Tongue (tissue), 3 donors: ENCODE measurements around the gene VEZT. TPM values are rescaled to one million over a fixed set of nuclear protein-coding genes. Genes with fewer than 3 reads are reported as not detected.
"Not testable (repeated sequence)": the region's sequence is repeated elsewhere in the genome, so short reads cannot be mapped to it uniquely, and the experiment has no call there.

ENCODE experiments used
- DNase-seq: peaks from one replicate; pipeline ENCODE4 v3.0.0-alpha.2; 2015
- small RNA-seq: library from RNA; depleted of rRNA; stranded (forward); fragments of <200 nt; gene quantifications from one replicate; pipeline ENCODE3, GENCODE V24; 2014; ENCODE audit warnings: low replicate concordance
- total RNA-seq: library from RNA; depleted of rRNA; stranded (reverse); fragments of >200 nt; gene quantifications from one replicate; pipeline ENCODE4 v1.2.3, GENCODE V29; 2014

Gene VEZT
- total RNA-seq, 1 donor from 2014 or later, result 154 TPM

DNA sequence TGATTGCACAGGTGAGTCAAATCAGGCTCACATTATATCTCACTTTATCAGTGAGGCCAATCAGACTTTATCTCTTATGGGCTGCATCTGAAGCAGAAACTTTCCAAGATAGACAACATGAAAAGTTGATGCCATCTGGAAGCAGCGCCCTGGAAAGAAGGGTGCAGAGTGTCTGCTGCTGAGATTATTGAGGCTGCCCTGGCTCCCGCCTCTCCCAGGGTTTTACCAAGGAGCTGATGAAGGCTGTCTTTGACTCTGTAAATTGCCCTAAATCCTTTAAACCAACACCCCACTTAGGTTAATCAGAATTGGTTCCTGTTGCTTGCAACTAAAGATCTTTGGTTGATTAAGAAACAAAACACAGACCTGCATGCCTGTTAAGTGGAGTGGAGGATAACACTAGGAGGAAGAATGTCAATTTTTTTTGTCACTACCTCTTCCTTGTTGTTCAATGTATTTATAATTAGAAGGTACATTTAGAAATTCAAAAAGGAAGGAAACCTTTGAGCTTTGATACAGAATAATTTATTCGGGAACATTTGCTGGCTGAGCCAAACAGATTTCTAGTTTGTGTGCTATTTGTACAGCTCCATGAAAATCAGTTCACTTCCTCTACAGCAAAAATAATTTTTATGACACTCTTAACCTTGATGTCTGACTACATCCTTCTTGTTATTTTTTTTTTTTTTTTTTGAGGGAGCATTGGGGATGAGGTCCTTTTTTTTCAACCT lies 104.1 kb downstream of the VEZT start:
- no peak for DNase-seq

DNA sequence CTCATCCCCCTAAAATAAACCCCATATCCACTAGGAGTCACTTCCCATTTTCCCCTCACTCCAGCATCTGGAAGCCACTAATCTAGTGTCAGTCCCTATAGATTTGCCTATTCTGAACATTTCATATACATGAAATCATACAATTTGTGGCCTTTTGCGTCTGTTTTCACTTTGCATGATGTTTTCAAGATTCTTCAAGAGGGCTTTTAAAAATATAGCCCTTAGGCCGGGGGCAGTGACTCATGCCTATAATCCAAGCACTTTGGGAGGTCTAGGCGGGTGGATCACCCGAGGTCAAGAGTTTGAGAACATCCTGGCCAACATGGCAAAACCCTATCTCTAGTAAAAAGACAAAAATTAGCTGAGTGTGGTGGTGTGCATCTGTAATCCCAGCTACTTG lies 104.7 kb downstream of the VEZT start:
- DNase-seq, result no peak

DNA sequence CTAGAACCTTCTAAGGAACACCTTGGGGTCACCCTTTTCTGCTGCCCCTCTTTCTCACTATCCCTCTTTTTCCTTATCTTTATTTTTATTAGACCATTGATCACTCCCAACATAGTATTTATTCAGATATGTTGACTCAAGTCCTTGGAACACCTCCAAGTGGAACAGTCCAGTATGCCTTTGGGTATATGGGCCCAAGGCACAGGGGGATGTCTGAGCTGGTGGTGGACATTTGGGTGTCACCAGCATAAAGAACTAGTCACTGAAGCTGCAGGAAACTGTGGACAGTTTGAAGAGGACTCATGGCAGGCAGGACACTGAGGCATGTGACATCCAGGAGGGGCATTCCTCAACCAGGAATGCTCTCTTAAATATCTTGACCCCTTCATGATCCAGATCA lies 105.6 kb downstream of the VEZT start:
- no peak for DNase-seq

DNA sequence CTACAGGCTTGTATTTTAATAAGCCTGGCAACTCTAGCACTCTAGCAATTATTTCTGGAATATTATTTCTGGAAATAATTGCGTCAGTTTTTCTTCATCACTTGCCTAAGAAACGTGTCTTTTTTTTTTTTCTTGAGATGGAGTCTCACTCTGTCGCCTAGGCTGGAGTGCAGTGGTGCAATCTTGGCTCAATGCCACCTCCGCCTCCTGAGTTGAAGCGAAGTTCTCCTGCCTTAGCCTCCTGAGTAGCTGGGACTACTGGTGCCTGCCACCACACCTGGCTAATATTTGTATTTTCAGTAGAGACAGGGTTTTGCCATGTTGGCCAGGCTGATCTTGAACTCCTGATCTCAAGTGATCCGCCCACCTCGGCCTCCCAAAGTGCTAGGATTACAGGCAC lies 106.6 kb downstream of the VEZT start:
- not testable (repeated sequence) for DNase-seq

DNA sequence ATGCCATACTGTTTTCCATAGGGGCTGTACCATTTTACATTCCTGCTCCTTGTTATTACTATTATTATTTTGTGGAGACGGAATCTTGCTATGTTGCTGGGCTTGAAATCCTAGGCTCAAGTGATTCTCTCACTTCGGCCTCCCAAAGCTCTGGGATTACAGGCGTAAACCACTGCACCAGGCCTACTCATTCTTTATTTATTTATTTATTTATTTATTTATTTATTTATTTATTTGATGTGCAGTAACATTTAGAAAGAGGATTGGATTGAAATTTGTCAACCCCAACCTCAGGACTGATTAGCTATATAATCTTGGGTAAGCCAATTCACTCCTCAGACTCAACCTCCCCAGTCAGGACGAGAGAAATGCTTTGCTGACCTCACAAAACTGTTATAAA lies 107.9 kb downstream of the VEZT start:
- no peak for DNase-seq

DNA sequence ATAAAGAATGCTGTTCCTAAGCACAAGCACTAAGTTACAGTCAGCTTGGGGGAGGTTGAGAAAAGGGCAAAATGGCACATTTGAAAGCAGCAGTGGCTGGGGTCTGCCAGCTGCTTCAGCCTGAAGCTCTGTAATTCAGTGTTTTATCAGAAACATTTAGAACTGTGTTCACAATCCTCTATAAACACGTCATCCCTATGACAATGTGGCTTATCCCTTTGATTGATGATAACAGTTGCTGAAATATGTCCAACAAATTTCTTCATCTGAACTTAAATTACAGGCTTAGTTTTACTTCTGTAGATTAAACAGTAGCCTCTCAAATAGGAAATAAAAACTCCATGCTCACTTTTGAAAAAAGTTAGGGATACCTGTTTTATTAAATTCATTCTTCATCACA lies 108.8 kb downstream of the VEZT start:
- DNase-seq, result peak; percentile 64

DNA sequence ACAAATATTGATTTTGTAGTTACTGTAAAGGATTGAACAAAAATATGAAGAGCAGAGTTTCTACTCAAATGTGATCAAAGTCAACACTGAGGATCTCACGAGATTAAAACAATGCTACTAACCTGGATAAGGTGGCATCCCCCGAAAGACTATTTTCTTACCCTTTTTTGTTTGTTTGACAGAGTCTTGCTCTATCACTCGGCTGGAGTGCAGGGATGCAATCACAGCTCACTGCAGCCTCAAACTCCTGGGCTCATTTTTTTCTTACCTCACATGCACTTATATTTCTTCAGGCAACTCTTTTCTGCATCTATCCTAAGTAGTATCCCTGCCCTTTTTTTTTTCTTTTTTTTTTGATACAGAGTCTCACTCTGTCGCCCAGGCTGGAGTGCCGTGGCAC lies 109.2 kb downstream of the VEZT start:
- DNase-seq, result no peak

DNA sequence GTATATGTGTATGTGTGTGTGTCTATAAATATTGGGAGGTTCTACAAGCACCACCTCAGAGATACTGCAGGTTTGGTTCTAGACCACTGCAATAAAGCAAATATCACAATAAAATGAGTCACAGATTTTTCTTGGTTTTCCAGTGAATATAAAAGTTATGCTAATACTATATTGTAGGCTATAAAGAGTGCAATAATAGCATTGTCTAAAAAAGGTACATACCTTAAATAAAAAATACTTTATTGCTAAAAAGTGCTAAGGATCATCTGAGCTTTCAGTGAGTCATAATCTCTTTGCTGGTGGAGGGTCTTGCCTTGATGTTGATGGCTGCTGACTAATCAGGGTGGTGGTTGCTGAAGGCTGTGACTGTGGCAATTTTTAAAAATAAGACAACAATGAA lies 111.1 kb downstream of the VEZT start:
- no peak for DNase-seq

DNA sequence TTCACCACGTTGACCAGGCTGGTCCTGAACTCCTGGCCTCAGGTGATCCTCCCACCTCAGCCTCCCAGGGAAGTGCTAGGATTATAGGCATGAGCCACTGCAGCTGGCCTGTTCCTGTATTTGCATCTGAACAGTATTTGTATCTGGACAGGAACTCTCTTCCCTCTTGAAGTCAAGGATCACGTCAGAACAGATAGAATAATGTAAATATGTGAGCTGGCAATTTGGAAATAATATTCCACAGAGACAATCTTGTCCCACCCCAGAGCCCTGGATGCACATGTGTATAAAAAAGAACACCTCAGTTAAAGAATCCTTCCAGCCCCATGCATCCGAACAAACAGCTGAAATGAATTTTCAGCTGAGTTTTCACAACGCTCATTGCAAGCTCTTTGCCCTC lies 118.3 kb downstream of the VEZT start:
- no peak for DNase-seq

DNA sequence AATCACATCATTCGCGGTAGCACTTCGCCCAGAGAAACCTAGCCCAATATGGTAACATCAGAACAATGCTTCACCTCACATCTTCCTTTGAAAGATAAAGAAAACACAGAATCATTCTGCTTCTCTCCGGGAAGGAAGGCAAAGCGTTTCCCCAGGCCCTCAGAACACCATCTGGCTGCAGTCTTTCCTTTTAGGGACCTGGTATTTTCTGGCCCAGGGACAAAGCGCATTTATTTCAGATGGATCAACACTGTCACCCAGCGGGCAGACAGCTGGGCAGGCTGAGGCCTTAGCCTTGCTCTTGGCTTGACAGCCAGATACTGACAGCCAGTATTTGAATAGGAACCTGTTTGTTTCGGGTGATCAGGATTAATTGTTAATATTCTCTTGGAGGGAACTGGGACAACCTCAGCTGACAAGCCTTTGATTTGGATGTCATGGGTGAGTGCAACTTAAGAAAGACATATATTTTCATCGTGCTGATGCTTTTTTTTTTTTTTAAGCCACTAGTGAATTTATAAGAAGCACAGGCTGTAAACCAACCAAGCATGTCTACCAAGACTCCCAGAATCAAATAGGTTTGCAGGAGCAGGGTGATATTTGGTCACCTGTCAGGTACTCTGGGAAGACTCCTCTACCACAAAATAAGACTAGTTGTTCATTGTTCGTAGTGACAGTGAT lies 118.9 kb downstream of the VEZT start:
- peak; percentile 96 for DNase-seq

DNA sequence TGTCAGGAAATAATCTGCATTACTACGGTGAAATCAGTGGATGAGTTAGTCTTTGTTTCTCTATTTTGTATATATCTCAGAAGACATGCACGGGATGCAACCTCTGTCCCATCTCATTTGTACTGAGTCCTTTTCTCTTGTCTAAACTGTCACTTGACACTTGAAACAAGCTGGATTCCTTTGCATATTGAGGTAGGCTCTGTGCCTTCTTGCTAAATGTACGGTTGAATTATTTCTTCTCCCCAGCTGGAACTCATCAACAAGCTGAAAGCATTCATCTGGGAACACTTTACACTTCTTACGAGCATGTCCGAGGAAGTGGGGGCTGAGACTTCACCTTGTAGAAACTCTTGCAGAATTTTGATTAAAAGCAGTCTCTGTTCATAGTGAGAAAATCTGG lies 119.5 kb downstream of the VEZT start:
- peak; percentile 70 for DNase-seq

DNA sequence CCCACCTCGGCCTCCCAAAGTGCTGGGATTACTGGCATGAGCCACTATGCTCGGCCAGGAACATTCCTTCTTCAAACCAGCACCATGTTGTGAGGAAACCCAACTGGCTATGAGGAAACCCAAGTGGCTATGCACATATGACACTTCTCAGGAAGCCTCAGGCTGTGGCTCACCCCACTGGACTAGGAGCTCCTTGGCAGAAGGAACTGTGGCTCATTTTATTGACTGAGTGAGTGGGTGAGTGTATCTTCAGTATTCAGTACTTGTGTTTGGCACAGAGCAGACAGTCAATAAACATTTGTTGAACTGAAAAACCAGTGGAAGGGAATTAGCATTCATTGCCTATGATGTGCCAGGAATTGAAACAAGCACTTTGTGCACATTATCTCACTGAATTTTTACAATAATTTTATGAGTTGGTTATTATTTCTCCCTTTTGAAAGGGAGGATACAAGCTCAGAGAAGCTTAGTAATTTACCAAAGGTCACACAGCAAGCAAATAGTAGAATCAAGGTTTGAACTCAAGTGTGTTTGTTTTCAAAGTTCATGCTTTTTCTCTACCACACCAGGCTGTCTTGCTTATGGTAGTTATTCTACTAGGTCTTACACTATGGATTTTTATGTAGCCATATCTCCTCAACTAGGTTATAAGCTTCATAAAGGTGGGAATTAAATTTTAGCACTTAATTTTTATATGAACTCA lies 121.6 kb downstream of the VEZT start:
- no peak for DNase-seq

DNA sequence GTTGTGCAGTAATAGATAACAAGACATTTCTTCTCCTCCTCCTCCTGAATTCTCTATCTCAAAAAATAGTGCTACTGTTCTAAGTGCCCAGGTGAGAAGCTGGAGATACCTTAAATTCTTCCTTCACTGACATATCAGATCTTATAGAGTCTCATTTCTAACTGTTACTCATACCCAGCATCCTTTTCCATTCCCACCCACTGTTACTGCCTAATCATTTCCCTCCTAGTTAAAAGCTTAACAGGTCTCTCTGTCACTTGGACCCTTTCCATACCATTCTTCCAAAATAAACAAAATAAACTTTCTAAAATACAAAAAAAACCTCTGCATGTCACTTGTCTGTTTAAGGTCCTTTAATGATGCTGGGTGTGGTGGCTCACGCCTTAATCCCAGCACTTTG lies 124.4 kb downstream of the VEZT start:
- DNase-seq, result no peak

DNA sequence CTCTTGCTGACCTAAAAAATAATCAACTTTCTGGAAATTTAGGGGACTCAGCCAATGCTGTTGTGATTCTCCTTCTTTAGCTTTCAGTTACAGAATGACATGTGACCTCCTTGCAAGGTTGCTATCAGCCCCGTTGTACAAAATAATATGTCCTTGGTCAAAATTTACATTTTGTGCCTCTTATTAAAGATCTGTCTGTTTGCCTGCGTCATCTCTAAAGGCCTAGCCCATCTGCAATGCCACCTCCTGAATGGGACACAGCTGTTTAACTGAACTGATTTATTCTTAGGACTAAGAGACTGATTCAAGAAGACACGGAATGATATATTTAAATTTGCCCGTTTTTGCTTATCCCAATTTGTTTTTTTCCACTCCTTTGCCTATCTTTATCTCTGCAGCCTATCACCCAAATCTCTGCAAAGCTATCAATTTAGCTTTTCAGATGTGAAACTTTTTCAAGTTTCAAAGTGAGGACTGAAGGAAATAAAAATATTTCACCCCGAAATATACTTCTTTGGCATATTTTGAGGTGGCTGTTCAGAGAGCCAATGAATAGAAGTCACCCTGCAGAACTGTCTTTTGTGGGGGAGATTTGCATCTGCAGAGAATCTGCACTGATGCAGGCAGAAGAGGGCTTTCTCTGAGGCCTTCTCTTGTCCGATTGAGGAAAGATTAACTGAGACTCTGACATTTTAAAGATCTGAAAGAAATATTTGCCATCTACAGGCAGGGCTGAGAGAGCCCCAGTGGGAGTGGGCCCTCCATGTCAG lies 126.0 kb downstream of the VEZT start:
- no peak for DNase-seq

DNA sequence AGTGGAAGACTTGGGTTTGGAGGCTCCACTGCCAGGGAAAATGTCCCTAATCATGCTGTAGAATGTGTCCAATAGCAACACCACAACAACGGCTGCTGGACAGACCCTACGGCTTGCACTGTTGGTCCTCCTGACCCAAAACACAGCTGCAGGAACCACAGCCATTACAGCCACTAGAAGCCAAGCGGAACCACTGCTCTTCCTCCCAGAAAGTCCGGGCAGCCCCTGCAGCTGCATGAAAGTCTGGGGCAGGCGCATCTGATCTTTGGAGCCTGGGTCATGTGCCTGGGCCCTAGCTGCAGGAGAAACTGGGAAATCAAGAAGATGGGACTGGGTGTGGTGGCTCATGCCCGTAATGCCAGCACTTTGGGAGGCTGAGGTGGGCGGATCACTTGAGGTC lies 131.7 kb downstream of the VEZT start:
- no peak for DNase-seq

DNA sequence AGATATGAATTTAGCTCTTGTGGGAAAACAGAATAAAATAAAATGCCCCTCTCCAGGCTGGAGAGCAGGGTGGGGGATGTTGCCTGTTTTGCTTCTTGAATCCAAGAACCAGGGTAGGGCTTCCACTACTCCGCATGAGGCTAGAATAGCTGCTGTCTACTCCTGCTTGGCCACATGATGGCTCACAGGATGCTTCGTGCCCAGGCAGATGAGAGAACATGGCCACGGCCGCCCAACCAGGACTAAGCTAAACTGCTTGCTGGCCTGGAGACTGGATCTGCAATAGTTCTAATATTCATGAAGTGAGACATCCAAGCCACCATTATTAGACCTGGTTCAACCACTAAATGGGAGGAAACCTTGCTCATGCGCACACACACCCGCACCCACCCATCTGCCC lies 134.1 kb downstream of the VEZT start:
- DNase-seq, result no peak

Small RNAs within 50 kb of the gene (small RNA-seq; reads per million reads assigned to genes)
- 7.3 reads per million, percentile 93 among the genes with 10 or more reads in this experiment for gene MIR331
- not detected for gene MIR3685
- not detected for gene RF00019
- gene RNU6-808P, result not detected

Other genes starting within 250 kb of the VEZT start
- gene NDUFA12, start 214.1 kb upstream of the VEZT start, total RNA-seq, result 131 TPM
- 43.8 TPM for gene NR2C1, start 144.2 kb upstream of the VEZT start, total RNA-seq
- 21.4 TPM for gene FGD6, start 340 bp upstream of the VEZT start, total RNA-seq